ENCODE measurements around the gene CAMK2A. TPM values are rescaled to one million over a fixed set of nuclear protein-coding genes. Genes with fewer than 3 reads are reported as not detected.

The CAMK2A gene
- total RNA-seq, 1 donor from 2014 or later = not detected

- no peaks in the 10 kb centered on the region for H3K36me3 Mint-ChIP-seq (ENCODE audit: insufficient read depth)
- no peaks in the 10 kb centered on the region for H3K9me3 Mint-ChIP-seq (ENCODE audit: low read depth)
- no peaks in the 10 kb centered on the region for H3K4me1 Mint-ChIP-seq (ENCODE audit: low read depth)
- H3K4me3 Mint-ChIP-seq (ENCODE audit: low read depth) = no peak overlapping the region
- no peak for DNase-seq (ENCODE audit: low spot score, unreplicated experiment)
- no peak for TF ChIP-seq CTCF (IDR thresholded peaks at IDR 0.05; ENCODE audit: unreplicated experiment)
- H3K27me3 Mint-ChIP-seq = peaks cover 21% of the 10 kb centered on the region
- no peak overlapping the region for H3K27ac Mint-ChIP-seq
These were observed 50.3 kb downstream of the CAMK2A start for GRCh38 chr5:150239099-150239793.

GRCh38 chr5:150238646-150239045, 50.9 kb downstream of the CAMK2A start:
- no peak for TF ChIP-seq CTCF (IDR thresholded peaks at IDR 0.05; ENCODE audit: unreplicated experiment)
- no peak overlapping the region for H3K27ac Mint-ChIP-seq
- no peak overlapping the region for H3K4me3 Mint-ChIP-seq (ENCODE audit: low read depth)

GRCh38 chr5:150236981-150237754, 52.4 kb downstream of the CAMK2A start:
- Mint-ChIP-seq H3K9me3 (ENCODE audit: low read depth) (no peaks in the 10 kb centered on the region), H3K27ac (no peak overlapping the region), H3K36me3 (ENCODE audit: insufficient read depth) (no peaks in the 10 kb centered on the region), H3K27me3 (peaks cover 16% of the 10 kb centered on the region), H3K4me3 (ENCODE audit: low read depth) (no peak overlapping the region), H3K4me1 (ENCODE audit: low read depth) (no peaks in the 10 kb centered on the region)
- TF ChIP-seq CTCF (IDR thresholded peaks at IDR 0.05; ENCODE audit: unreplicated experiment) = no peak
- DNase-seq (ENCODE audit: low spot score, unreplicated experiment) = no peak

More at GRCh38 chr5:150238646-150239045, 50.9 kb downstream of the CAMK2A start:
- DNase-seq (ENCODE audit: low spot score, unreplicated experiment) = no peak
- no peaks in the 10 kb centered on the region for H3K4me1 Mint-ChIP-seq (ENCODE audit: low read depth)
- H3K9me3 Mint-ChIP-seq (ENCODE audit: low read depth) = no peaks in the 10 kb centered on the region
- peaks cover 17% of the 10 kb centered on the region for H3K27me3 Mint-ChIP-seq
- no peaks in the 10 kb centered on the region for H3K36me3 Mint-ChIP-seq (ENCODE audit: insufficient read depth)

GRCh38 chr5:150236313-150236712, 53.3 kb downstream of the CAMK2A start:
- H3K27ac Mint-ChIP-seq = no peak overlapping the region
- no peak overlapping the region for H3K4me3 Mint-ChIP-seq (ENCODE audit: low read depth)
- H3K9me3 Mint-ChIP-seq (ENCODE audit: low read depth) = no peaks in the 10 kb centered on the region
- TF ChIP-seq CTCF (IDR thresholded peaks at IDR 0.05; ENCODE audit: unreplicated experiment) = no peak
- no peaks in the 10 kb centered on the region for H3K36me3 Mint-ChIP-seq (ENCODE audit: insufficient read depth)
- no peak for DNase-seq (ENCODE audit: low spot score, unreplicated experiment)
- peaks cover 10% of the 10 kb centered on the region for H3K27me3 Mint-ChIP-seq
- H3K4me1 Mint-ChIP-seq (ENCODE audit: low read depth) = no peaks in the 10 kb centered on the region

GRCh38 chr5:150235500-150235854, 54.1 kb downstream of the CAMK2A start:
- peaks cover 10% of the 10 kb centered on the region for H3K27me3 Mint-ChIP-seq
- H3K9me3 Mint-ChIP-seq (ENCODE audit: low read depth) = no peaks in the 10 kb centered on the region
- no peak overlapping the region for H3K27ac Mint-ChIP-seq
- no peaks in the 10 kb centered on the region for H3K4me1 Mint-ChIP-seq (ENCODE audit: low read depth)
- H3K4me3 Mint-ChIP-seq (ENCODE audit: low read depth) = no peak overlapping the region
- H3K36me3 Mint-ChIP-seq (ENCODE audit: insufficient read depth) = no peaks in the 10 kb centered on the region
- no peak for DNase-seq (ENCODE audit: low spot score, unreplicated experiment)
- no peak for TF ChIP-seq CTCF (IDR thresholded peaks at IDR 0.05; ENCODE audit: unreplicated experiment)

Measured in progenitor cell of endocrine pancreas (in vitro differentiated cells).